WTC11 (cell line): ENCODE data around the gene INAFM2. TPM values are rescaled to one million over a fixed set of nuclear protein-coding genes. Genes with fewer than 3 reads are reported as not detected.
A peak's percentile ranks its signal among the peaks of the same experiment; 100 is the strongest.

Source experiments
- ATAC-seq: fragments of 200-7000 bp; cut with Tn5 transposase; 2 replicates; pipeline ENCODE4 v1.10.0; 2021; ENCODE audit warnings: mild to moderate bottlenecking, moderate library complexity
- CTCF ChIA-PET: fragments of 300-600 bp; sonication (Branson Sonifier 250); formaldehyde crosslinking; loops from one replicate; lab custom pipeline; 2021; ENCODE audit warnings: antibody characterized with exemption; lab: Charles Lee
- POLR2A ChIA-PET: fragments of 350-600 bp; sonication (Branson Sonifier 250); formaldehyde crosslinking; loops from one replicate; lab custom pipeline; 2021; ENCODE audit warnings: antibody characterized with exemption; lab: Charles Lee
- DNase-seq: peaks from one replicate; pipeline ENCODE4 v3.0.0; 2021; ENCODE audit warnings: low spot score
- H3K27ac Mint-ChIP-seq: 2 replicates; pipeline ENCODE4 v1.8.0; 2021; ENCODE audit warnings: mixed read lengths
- H3K27me3 Mint-ChIP-seq: 2 replicates; pipeline ENCODE4 v1.8.0; 2021; ENCODE audit warnings: low read depth, mild to moderate bottlenecking, moderate library complexity, mixed read lengths
- H3K36me3 Mint-ChIP-seq: 2 replicates; pipeline ENCODE4 v1.8.0; 2021; ENCODE audit warnings: mixed read lengths
- H3K4me1 Mint-ChIP-seq: 2 replicates; pipeline ENCODE4 v1.8.0; 2022; ENCODE audit warnings: mixed read lengths
- H3K4me3 Mint-ChIP-seq: 2 replicates; pipeline ENCODE4 v1.8.0; 2021; ENCODE audit warnings: mild to moderate bottlenecking, moderate library complexity, mixed read lengths
- H3K9me3 Mint-ChIP-seq: 2 replicates; pipeline ENCODE4 v1.8.0; 2021; ENCODE audit warnings: mixed read lengths
- CDX4 ChIP-seq: fragments of 250-450 bp; sonication (Bioruptor Pico); IDR thresholded peaks from 2 replicates; pipeline ENCODE4 v1.9.0; 2021; ENCODE audit warnings: moderate library complexity, mild to moderate bottlenecking, inconsistent platforms, borderline replicate concordance
- E2F1 ChIP-seq: sonication (generic); formaldehyde crosslinking; IDR thresholded peaks from 2 replicates; pipeline ENCODE4 v1.8.0; 2022; ENCODE audit warnings: mild to moderate bottlenecking, missing genetic modification reagents
- FOXP1 ChIP-seq: sonication (generic); formaldehyde crosslinking; IDR thresholded peaks from 2 replicates; pipeline ENCODE4 v1.8.0; 2022; ENCODE audit warnings: missing genetic modification reagents, mild to moderate bottlenecking, moderate library complexity, borderline replicate concordance
- IRF1 ChIP-seq: sonication (generic); formaldehyde crosslinking; IDR thresholded peaks from 2 replicates; pipeline ENCODE4 v1.8.0; 2023; ENCODE audit warnings: missing genetic modification reagents
- MAX ChIP-seq: sonication (generic); formaldehyde crosslinking; IDR thresholded peaks from 2 replicates; pipeline ENCODE4 v1.8.0; 2022; ENCODE audit warnings: mild to moderate bottlenecking, missing genetic modification reagents
- MLX ChIP-seq: sonication (generic); formaldehyde crosslinking; IDR thresholded peaks from 2 replicates; pipeline ENCODE4 v1.8.1; 2023; ENCODE audit warnings: mild to moderate bottlenecking, missing genetic modification reagents, moderate library complexity
- NR1H2 ChIP-seq: sonication (generic); formaldehyde crosslinking; IDR thresholded peaks from 2 replicates; pipeline ENCODE4 v1.9.0; 2021; ENCODE audit warnings: mild to moderate bottlenecking, moderate library complexity, missing genetic modification reagents
- NR2C2 ChIP-seq: sonication (generic); formaldehyde crosslinking; IDR thresholded peaks from 2 replicates; pipeline ENCODE4 v1.8.0; 2022; ENCODE audit warnings: mild to moderate bottlenecking, missing genetic modification reagents
- PRDM15 ChIP-seq: sonication (generic); formaldehyde crosslinking; IDR thresholded peaks from 2 replicates; pipeline ENCODE4 v1.8.0; 2022; ENCODE audit warnings: missing genetic modification reagents
- USF1 ChIP-seq: sonication (generic); formaldehyde crosslinking; IDR thresholded peaks from 2 replicates; pipeline ENCODE4 v1.8.0; 2022; ENCODE audit warnings: mild to moderate bottlenecking, missing genetic modification reagents
- ZBTB43 ChIP-seq: sonication (generic); formaldehyde crosslinking; IDR thresholded peaks from 2 replicates; pipeline ENCODE4 v1.8.1; 2023; ENCODE audit warnings: mild to moderate bottlenecking, missing genetic modification reagents
- ZNF281 ChIP-seq: sonication (generic); formaldehyde crosslinking; IDR thresholded peaks from 2 replicates; pipeline ENCODE4 v1.8.0; 2023; ENCODE audit warnings: mild to moderate bottlenecking, missing genetic modification reagents
- ZNF423 ChIP-seq: fragments of 250-450 bp; sonication (Bioruptor Pico); IDR thresholded peaks from 2 replicates; pipeline ENCODE4 v2.1.2; 2022; ENCODE audit warnings: mild to moderate bottlenecking, moderate library complexity
- ZNF425 ChIP-seq: fragments of 250-450 bp; sonication (Bioruptor Pico); conservative IDR thresholded peaks from 2 replicates; pipeline ENCODE4 v1.9.0; 2021; ENCODE audit warnings: mild to moderate bottlenecking
- total RNA-seq: library from RNA; stranded (reverse); gene quantifications from 3 replicates; pipeline ENCODE4 v1.2.3, GENCODE V29; 2021

INAFM2 gene
- total RNA-seq, 1 experiment from 2014 or later, result 34.2 TPM

GRCh38 chr15:40306908-40307307 lies 16.6 kb upstream of the INAFM2 start:
- DNase-seq, result no peak
- 0 out of 2 replicates have a peak, but pooled peaks have one; percentile 3 for ATAC-seq
- H3K36me3 Mint-ChIP-seq, result no peaks in the 10 kb centered on the region
- ChIA-PET POLR2A (interaction anchor here (1.0 to 2.1 kb wide), 5 partner anchors 13 to 27 kb away, joined by 3 to 12 read pairs (median 4); partner anchors contain the start of gene INAFM2), CTCF (interaction anchor here (0.6 to 17.8 kb wide), 17 partner anchors 9 to 520 kb away, joined by 3 to 690 read pairs (median 7); partner anchors contain the start of genes ANKRD63, CCDC9B, INAFM2 and KNSTRN)
- H3K9me3 Mint-ChIP-seq, result no peaks in the 10 kb centered on the region
- 0 out of 2 replicates have a peak, but pooled peaks have one; percentile 9 for TF ChIP-seq FOXP1
- no peak for TF ChIP-seq USF1 (CRISPR knock-in tag)
- no peak overlapping the region; the same call in 1 of the 2 replicates for H3K4me3 Mint-ChIP-seq
- H3K27ac Mint-ChIP-seq, result no peak overlapping the region
- H3K27me3 Mint-ChIP-seq, result peaks cover 6% of the 10 kb centered on the region; the same call in 1 of the 2 replicates
- peaks cover 38% of the 10 kb centered on the region for H3K4me1 Mint-ChIP-seq

GRCh38 chr15:40307421-40308211 lies 15.9 kb upstream of the INAFM2 start, which contains the start of gene PLCB2:
PLCB2 (minus strand) TSS chr15:40307935; CDS start chr15:40307672, 263 bp downstream.
- DNase-seq (peak; percentile 44), ATAC-seq (peak; percentile 55)
- Mint-ChIP-seq H3K4me1 (peaks cover 35% of the 10 kb centered on the region), H3K4me3 (peak within 1 kb of the TSS; percentile 22; the same call in 1 of the 2 replicates), H3K27ac (no peak within 1 kb of the TSS), H3K9me3 (no peaks in the 10 kb centered on the region), H3K27me3 (peaks cover 10% of the 10 kb centered on the region; the same call in 1 of the 2 replicates), H3K36me3 (no peaks in the 10 kb centered on the region)
- ChIA-PET CTCF (interaction anchor here (0.6 to 17.8 kb wide), 23 partner anchors 8 to 520 kb away, joined by 3 to 690 read pairs (median 4); partner anchors contain the start of genes ANKRD63, CCDC9B, INAFM2 and KNSTRN), POLR2A (interaction anchor here (1.0 to 2.1 kb wide), 6 partner anchors 13 to 28 kb away, joined by 3 to 12 read pairs (median 4); partner anchors contain the start of genes ANKRD63 and INAFM2)
- TF ChIP-seq ZBTB43 (CRISPR knock-in tag) (no peak), ZNF423 (peak; percentile 66), IRF1 (CRISPR knock-in tag) (no peak), E2F1 (CRISPR knock-in tag) (no peak), PRDM15 (no peak), NR1H2 (CRISPR knock-in tag) (no peak), MAX (CRISPR knock-in tag) (peak; percentile 35; the same call in 1 of the 2 replicates), MLX (no peak), FOXP1 (0 out of 2 replicates have a peak, but pooled peaks have one; percentile 28), ZNF425 (no peak), NR2C2 (CRISPR knock-in tag) (no peak), CDX4 (CRISPR knock-in tag) (no peak), ZNF281 (CRISPR knock-in tag) (no peak)
